Type B pancreatic cell (in vitro differentiated cells): ENCODE results near the gene MARCHF3. TPM values are rescaled to one million over a fixed set of nuclear protein-coding genes. Genes with fewer than 3 reads are reported as not detected.
"Not testable (repeated sequence)": the region's sequence is repeated elsewhere in the genome, so short reads cannot be mapped to it uniquely, and the experiment has no call there.

Experiments used
- DNase-seq: peaks from one replicate; pipeline ENCODE4 v3.0.0; 2021; ENCODE audit warnings: mixed read lengths; ENCODE audit not compliant: unreplicated experiment; ENCODE audit errors: extremely low spot score
- H3K27ac Mint-ChIP-seq: 2 replicates; pipeline ENCODE4 v1.8.0; 2021; ENCODE audit warnings: mild to moderate bottlenecking, mixed read lengths
- H3K27me3 Mint-ChIP-seq: 2 replicates; pipeline ENCODE4 v1.8.0; 2021; ENCODE audit warnings: mixed read lengths
- H3K36me3 Mint-ChIP-seq: 2 replicates; pipeline ENCODE4 v1.8.0; 2021; ENCODE audit warnings: mixed read lengths
- H3K4me1 Mint-ChIP-seq: one replicate; pipeline ENCODE4 v1.8.0; 2021; ENCODE audit warnings: mixed read lengths; ENCODE audit not compliant: unreplicated experiment
- H3K4me3 Mint-ChIP-seq: 2 replicates; pipeline ENCODE4 v1.8.0; 2021; ENCODE audit warnings: mild to moderate bottlenecking, mixed read lengths
- H3K9me3 Mint-ChIP-seq: 2 replicates; pipeline ENCODE4 v1.8.0; 2021; ENCODE audit warnings: mixed read lengths
- total RNA-seq: library from RNA; stranded (reverse); gene quantifications from 2 replicates; pipeline ENCODE4 v1.2.1, GENCODE V29; 2021; ENCODE audit warnings: low replicate concordance
- TF ChIP-seq, protein P1 (sequence below): fragments of 200-600 bp; sonication (generic); conservative IDR thresholded peaks from 2 replicates; pipeline ENCODE4 v1.5.0; 2021; ENCODE audit warnings: antibody characterized with exemption, mild to moderate bottlenecking

The MARCHF3 gene
- total RNA-seq, 1 donor from 2014 or later, result 5.9 TPM

- DNase-seq, result no peak
- H3K36me3 Mint-ChIP-seq, result peaks cover 15% of the 10 kb centered on the region
- peaks cover 24% of the 10 kb centered on the region for H3K4me1 Mint-ChIP-seq
- H3K27me3 Mint-ChIP-seq, result no peaks in the 10 kb centered on the region
- no peak overlapping the region for H3K4me3 Mint-ChIP-seq
- peaks cover 5% of the 10 kb centered on the region for H3K9me3 Mint-ChIP-seq
- TF ChIP-seq, protein P1, sequence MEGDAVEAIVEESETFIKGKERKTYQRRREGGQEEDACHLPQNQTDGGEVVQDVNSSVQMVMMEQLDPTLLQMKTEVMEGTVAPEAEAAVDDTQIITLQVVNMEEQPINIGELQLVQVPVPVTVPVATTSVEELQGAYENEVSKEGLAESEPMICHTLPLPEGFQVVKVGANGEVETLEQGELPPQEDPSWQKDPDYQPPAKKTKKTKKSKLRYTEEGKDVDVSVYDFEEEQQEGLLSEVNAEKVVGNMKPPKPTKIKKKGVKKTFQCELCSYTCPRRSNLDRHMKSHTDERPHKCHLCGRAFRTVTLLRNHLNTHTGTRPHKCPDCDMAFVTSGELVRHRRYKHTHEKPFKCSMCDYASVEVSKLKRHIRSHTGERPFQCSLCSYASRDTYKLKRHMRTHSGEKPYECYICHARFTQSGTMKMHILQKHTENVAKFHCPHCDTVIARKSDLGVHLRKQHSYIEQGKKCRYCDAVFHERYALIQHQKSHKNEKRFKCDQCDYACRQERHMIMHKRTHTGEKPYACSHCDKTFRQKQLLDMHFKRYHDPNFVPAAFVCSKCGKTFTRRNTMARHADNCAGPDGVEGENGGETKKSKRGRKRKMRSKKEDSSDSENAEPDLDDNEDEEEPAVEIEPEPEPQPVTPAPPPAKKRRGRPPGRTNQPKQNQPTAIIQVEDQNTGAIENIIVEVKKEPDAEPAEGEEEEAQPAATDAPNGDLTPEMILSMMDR, result no peak
- no peak overlapping the region for H3K27ac Mint-ChIP-seq
Observed at GRCh38 chr5:126855266-126855665, 175.1 kb downstream of the MARCHF3 start.

DNA sequence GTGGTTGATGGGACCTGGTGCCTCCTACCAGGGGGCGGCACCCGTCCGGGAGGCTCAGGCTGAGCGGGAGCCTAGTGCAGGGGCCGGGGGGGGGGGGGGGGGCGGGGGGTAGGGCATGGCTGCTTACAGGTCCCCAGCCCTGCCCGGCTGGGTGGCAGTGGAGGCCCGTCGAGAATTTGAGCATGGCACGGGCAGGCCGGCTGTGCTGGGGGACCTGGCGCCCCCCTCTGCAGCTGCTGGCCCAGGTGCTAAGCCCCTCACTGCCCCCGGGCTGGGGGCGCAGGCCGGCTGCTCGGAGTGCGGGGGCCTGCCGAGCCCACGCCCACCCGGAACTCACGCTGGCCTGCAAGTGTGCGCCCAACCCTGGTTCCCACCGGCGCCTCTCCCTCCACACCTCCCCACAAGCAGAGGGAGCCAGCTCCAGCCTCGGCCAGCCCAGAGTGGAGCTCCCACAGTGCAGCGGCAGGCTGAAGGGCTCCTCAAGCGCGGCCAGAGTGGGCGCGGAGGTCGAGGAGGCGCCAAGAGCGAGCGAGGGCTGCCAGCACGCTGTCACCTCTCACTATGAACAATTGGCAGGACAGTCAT lies 175.7 kb downstream of the MARCHF3 start:
- Mint-ChIP-seq H3K36me3 (peaks cover 15% of the 10 kb centered on the region), H3K9me3 (peaks cover 5% of the 10 kb centered on the region), H3K27me3 (no peaks in the 10 kb centered on the region), H3K4me3 (no peak overlapping the region), H3K27ac (no peak overlapping the region), H3K4me1 (peaks cover 24% of the 10 kb centered on the region)
- no peak for DNase-seq
- TF ChIP-seq, protein P1, result no peak

- H3K4me3 Mint-ChIP-seq, DNase-seq, H3K27ac Mint-ChIP-seq, H3K9me3 Mint-ChIP-seq, H3K27me3 Mint-ChIP-seq: not testable (repeated sequence)
- peaks cover 29% of the 10 kb centered on the region for H3K4me1 Mint-ChIP-seq
- peaks cover 15% of the 10 kb centered on the region for H3K36me3 Mint-ChIP-seq
Observed at GRCh38 chr5:126853541-126854307, 176.6 kb downstream of the MARCHF3 start.

DNA sequence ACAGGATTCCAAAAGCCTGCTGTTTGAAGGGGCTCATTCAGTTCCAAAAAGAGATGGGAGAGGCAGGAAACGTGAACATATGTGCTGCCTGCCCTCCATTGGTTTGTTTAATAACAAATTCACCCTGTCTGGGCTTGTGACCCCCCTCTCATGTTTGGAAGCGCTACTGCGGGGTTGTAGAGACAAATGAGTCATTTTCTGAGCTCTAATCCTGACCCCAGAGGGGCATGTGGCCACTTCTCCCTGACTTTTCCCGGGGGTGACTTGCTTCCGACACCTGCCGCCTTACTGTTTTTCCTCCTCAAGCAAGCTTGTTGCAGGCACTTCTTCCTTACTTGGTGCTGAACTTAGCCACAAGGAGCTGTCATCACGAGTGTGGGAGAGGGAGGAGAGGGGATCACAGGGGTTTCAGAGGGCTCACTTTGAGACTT lies 177.5 kb downstream of the MARCHF3 start:
- H3K27ac Mint-ChIP-seq, result no peak overlapping the region
- peaks cover 15% of the 10 kb centered on the region for H3K36me3 Mint-ChIP-seq
- no peaks in the 10 kb centered on the region for H3K27me3 Mint-ChIP-seq
- H3K4me1 Mint-ChIP-seq, result peaks cover 31% of the 10 kb centered on the region
- TF ChIP-seq, protein P1, result no peak
- no peak for DNase-seq
- H3K4me3 Mint-ChIP-seq, result no peak overlapping the region
- peaks cover 5% of the 10 kb centered on the region for H3K9me3 Mint-ChIP-seq

GRCh38 chr5:126852091-126852571 lies 178.2 kb downstream of the MARCHF3 start:
- peaks cover 5% of the 10 kb centered on the region for H3K9me3 Mint-ChIP-seq
- TF ChIP-seq, protein P1, result no peak
- peaks cover 31% of the 10 kb centered on the region for H3K4me1 Mint-ChIP-seq
- H3K4me3 Mint-ChIP-seq, result no peak overlapping the region
- H3K36me3 Mint-ChIP-seq, result peaks cover 14% of the 10 kb centered on the region
- H3K27ac Mint-ChIP-seq, result no peak overlapping the region
- H3K27me3 Mint-ChIP-seq, result no peaks in the 10 kb centered on the region
- no peak for DNase-seq

DNA sequence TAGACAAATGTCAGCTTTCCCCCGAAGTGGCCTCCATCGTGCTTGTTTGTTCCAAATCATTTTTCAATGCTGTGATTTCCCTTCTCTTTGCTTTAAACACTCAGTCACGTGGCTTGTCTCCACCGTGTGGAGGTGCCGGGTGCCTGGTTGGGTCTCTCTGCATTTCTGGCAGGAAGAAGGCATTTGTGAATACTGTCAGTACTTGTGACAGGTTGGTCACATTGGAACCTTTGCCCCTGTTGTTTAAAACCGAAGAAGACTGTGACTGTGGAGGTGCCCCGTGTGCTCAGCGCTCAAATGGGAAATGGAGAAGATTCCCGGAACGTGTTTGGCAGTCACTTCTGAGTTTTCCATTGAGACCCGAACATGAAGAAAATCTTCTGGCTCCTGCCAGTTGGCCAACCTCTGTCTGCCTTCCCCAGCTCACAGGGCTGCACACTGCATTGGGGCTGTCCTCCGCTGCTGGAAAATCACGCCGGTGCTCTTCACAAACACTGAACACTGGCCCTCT lies 178.8 kb downstream of the MARCHF3 start:
- Mint-ChIP-seq H3K36me3 (peaks cover 11% of the 10 kb centered on the region), H3K27ac (no peak overlapping the region), H3K4me3 (no peak overlapping the region), H3K27me3 (no peaks in the 10 kb centered on the region), H3K9me3 (peaks cover 5% of the 10 kb centered on the region), H3K4me1 (peaks cover 33% of the 10 kb centered on the region)
- TF ChIP-seq, protein P1, result no peak
- DNase-seq, result no peak
